Measurements from ENCODE around the gene GSG1L. TPM values are rescaled to one million over a fixed set of nuclear protein-coding genes. Genes with fewer than 3 reads are reported as not detected.

GSG1L gene
- polyA plus RNA-seq, 2 donors: 0.12 to 0.19 TPM

- Histone ChIP-seq H3K4me1 (ENCODE audit: control insufficient read depth in 2 of 2, insufficient read depth in 2 of 2, low read length in 1 of 2) (no peaks in the 10 kb centered on the region), H3K4me3 (ENCODE audit: low read depth in 1 of 2, low read length in 2 of 2) (no peak overlapping the region), H3K36me3 (ENCODE audit: control insufficient read depth in 2 of 2, insufficient read depth in 2 of 2, low read length in 1 of 2) (no peaks in the 10 kb centered on the region), H3K9me3 (ENCODE audit: control insufficient read depth in 2 of 2, insufficient read depth in 1 of 2, low read depth in 1 of 2, low read length in 1 of 2) (no peaks in the 10 kb centered on the region), H3K27ac (ENCODE audit: low read depth in 2 of 2, low read length in 1 of 2) (no peak overlapping the region), H3K27me3 (ENCODE audit: control insufficient read depth in 1 of 2, insufficient read depth in 2 of 2, low read length in 2 of 2) (no peaks in the 10 kb centered on the region)
- 85 to 87% methylated on average over 20 of the region's 20 CpGs for WGBS, 2 donors
These were observed 243.5 kb downstream of the GSG1L start for GRCh38 chr16:27819881-27820610.

DNA sequence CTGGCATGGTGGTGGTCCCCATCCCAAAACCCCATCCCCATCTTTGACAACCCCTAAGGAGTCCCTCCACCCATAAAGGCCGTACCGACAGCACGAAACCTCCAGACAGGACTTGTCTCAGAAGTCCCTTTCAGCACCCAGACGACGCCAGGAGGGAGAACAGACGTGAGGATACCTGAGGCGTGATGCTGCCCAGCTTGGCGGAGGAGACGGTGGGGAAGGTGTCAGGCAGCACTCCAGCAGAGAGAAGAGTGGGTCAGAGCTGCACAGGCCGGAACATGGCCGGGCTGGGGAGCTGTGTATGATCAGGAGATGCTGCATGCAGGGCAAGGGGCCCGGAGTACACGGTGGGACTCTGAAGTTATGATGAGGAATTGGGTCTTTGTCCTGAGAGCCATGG, 244.2 kb downstream of the GSG1L start:
- no peak overlapping the region for H3K27ac ChIP-seq (ENCODE audit: low read depth in 2 of 2, low read length in 1 of 2)
- no peaks in the 10 kb centered on the region for H3K36me3 ChIP-seq (ENCODE audit: control insufficient read depth in 2 of 2, insufficient read depth in 2 of 2, low read length in 1 of 2)
- no peaks in the 10 kb centered on the region for H3K9me3 ChIP-seq (ENCODE audit: control insufficient read depth in 2 of 2, insufficient read depth in 1 of 2, low read depth in 1 of 2, low read length in 1 of 2)
- whole genome bisulfite sequencing, 2 donors: 77% methylated on average over 13 of the region's 13 CpGs
- H3K27me3 ChIP-seq (ENCODE audit: control insufficient read depth in 1 of 2, insufficient read depth in 2 of 2, low read length in 2 of 2): no peaks in the 10 kb centered on the region
- no peak overlapping the region for H3K4me3 ChIP-seq (ENCODE audit: low read depth in 1 of 2, low read length in 2 of 2)
- no peaks in the 10 kb centered on the region for H3K4me1 ChIP-seq (ENCODE audit: control insufficient read depth in 2 of 2, insufficient read depth in 2 of 2, low read length in 1 of 2)

DNA sequence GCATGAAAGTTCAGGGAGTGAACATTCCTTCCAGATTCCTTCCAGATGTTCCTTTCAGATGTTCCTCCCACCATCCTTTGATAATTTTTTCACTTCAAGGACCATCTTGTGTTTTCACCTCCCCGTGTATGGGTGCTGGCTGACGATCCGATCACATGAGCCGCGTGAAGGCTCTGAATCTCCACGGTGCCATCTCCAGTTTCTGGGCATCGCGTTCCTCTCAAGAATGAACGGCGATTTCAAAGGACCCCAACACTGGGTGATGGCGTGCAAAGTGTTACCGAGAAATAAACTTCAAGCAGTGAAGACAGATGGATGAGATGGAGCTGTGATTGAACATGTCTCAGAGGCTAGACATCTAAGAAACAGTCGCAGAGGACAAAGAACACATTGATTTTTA, 245.3 kb downstream of the GSG1L start:
- H3K4me1 ChIP-seq (ENCODE audit: control insufficient read depth in 2 of 2, insufficient read depth in 2 of 2, low read length in 1 of 2): no peaks in the 10 kb centered on the region
- H3K27me3 ChIP-seq (ENCODE audit: control insufficient read depth in 1 of 2, insufficient read depth in 2 of 2, low read length in 2 of 2): no peaks in the 10 kb centered on the region
- H3K36me3 ChIP-seq (ENCODE audit: control insufficient read depth in 2 of 2, insufficient read depth in 2 of 2, low read length in 1 of 2): no peaks in the 10 kb centered on the region
- H3K27ac ChIP-seq (ENCODE audit: low read depth in 2 of 2, low read length in 1 of 2): no peak overlapping the region
- WGBS, 2 donors: 60 to 62% methylated on average over 13 of the region's 13 CpGs
- H3K9me3 ChIP-seq (ENCODE audit: control insufficient read depth in 2 of 2, insufficient read depth in 1 of 2, low read depth in 1 of 2, low read length in 1 of 2): no peaks in the 10 kb centered on the region
- H3K4me3 ChIP-seq (ENCODE audit: low read depth in 1 of 2, low read length in 2 of 2): no peak overlapping the region

DNA sequence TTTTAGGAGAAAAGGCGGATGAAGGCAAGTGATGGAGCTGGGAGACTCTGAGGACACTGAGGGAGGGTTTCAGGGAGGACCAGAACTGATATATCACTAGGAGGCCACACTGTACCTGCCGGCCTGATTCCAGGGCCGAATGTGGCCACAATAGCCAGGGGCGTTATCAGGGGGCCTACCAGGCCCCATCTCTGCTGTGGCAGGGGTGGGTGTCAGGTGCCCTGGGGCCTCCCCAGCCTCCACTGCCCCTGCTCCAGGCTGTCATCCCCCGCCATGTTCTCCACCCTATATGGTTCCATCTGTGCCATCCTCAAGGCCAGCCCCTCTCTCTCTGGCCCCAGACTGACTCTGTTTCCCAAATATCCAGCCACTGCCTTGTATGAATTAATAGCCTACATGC, 246.5 kb downstream of the GSG1L start:
- H3K36me3 ChIP-seq (ENCODE audit: control insufficient read depth in 2 of 2, insufficient read depth in 2 of 2, low read length in 1 of 2): no peaks in the 10 kb centered on the region
- WGBS, 2 donors: 84 to 87% methylated on average over 5 of the region's 5 CpGs

GRCh38 chr16:27816561-27816960, 247.0 kb downstream of the GSG1L start:
- Histone ChIP-seq H3K27ac (ENCODE audit: low read depth in 2 of 2, low read length in 1 of 2) (no peak overlapping the region), H3K9me3 (ENCODE audit: control insufficient read depth in 2 of 2, insufficient read depth in 1 of 2, low read depth in 1 of 2, low read length in 1 of 2) (no peaks in the 10 kb centered on the region), H3K36me3 (ENCODE audit: control insufficient read depth in 2 of 2, insufficient read depth in 2 of 2, low read length in 1 of 2) (no peaks in the 10 kb centered on the region), H3K4me3 (ENCODE audit: low read depth in 1 of 2, low read length in 2 of 2) (no peak overlapping the region), H3K4me1 (ENCODE audit: control insufficient read depth in 2 of 2, insufficient read depth in 2 of 2, low read length in 1 of 2) (no peaks in the 10 kb centered on the region), H3K27me3 (ENCODE audit: control insufficient read depth in 1 of 2, insufficient read depth in 2 of 2, low read length in 2 of 2) (no peaks in the 10 kb centered on the region)
- 63 to 66% methylated on average over 5 of the region's 5 CpGs for WGBS, 2 donors

More for the DNA sequence above, 246.5 kb downstream of the GSG1L start:
- Histone ChIP-seq H3K27me3 (ENCODE audit: control insufficient read depth in 1 of 2, insufficient read depth in 2 of 2, low read length in 2 of 2) (no peaks in the 10 kb centered on the region), H3K27ac (ENCODE audit: low read depth in 2 of 2, low read length in 1 of 2) (no peak overlapping the region), H3K4me3 (ENCODE audit: low read depth in 1 of 2, low read length in 2 of 2) (no peak overlapping the region), H3K4me1 (ENCODE audit: control insufficient read depth in 2 of 2, insufficient read depth in 2 of 2, low read length in 1 of 2) (no peaks in the 10 kb centered on the region), H3K9me3 (ENCODE audit: control insufficient read depth in 2 of 2, insufficient read depth in 1 of 2, low read depth in 1 of 2, low read length in 1 of 2) (no peaks in the 10 kb centered on the region)

GRCh38 chr16:27813591-27813990, 249.9 kb downstream of the GSG1L start:
- H3K27me3 ChIP-seq (ENCODE audit: control insufficient read depth in 1 of 2, insufficient read depth in 2 of 2, low read length in 2 of 2): no peaks in the 10 kb centered on the region
- no peak overlapping the region for H3K27ac ChIP-seq (ENCODE audit: low read depth in 2 of 2, low read length in 1 of 2)
- H3K36me3 ChIP-seq (ENCODE audit: control insufficient read depth in 2 of 2, insufficient read depth in 2 of 2, low read length in 1 of 2): no peaks in the 10 kb centered on the region
- H3K4me1 ChIP-seq (ENCODE audit: control insufficient read depth in 2 of 2, insufficient read depth in 2 of 2, low read length in 1 of 2): no peaks in the 10 kb centered on the region
- H3K9me3 ChIP-seq (ENCODE audit: control insufficient read depth in 2 of 2, insufficient read depth in 1 of 2, low read depth in 1 of 2, low read length in 1 of 2): peaks cover 5 to 9% of the 10 kb centered on the region in 2 donors
- no peak overlapping the region for H3K4me3 ChIP-seq (ENCODE audit: low read depth in 1 of 2, low read length in 2 of 2)
- WGBS, 2 donors: 87 to 88% methylated on average over 9 of the region's 9 CpGs

GRCh38 chr16:27811881-27812280, 251.6 kb downstream of the GSG1L start:
- WGBS, 2 donors: 82 to 83% methylated on average over 3 of the region's 3 CpGs
- Histone ChIP-seq H3K4me3 (ENCODE audit: low read depth in 1 of 2, low read length in 2 of 2) (no peak overlapping the region), H3K27ac (ENCODE audit: low read depth in 2 of 2, low read length in 1 of 2) (no peak overlapping the region), H3K27me3 (ENCODE audit: control insufficient read depth in 1 of 2, insufficient read depth in 2 of 2, low read length in 2 of 2) (no peaks in the 10 kb centered on the region), H3K4me1 (ENCODE audit: control insufficient read depth in 2 of 2, insufficient read depth in 2 of 2, low read length in 1 of 2) (no peaks in the 10 kb centered on the region), H3K9me3 (ENCODE audit: control insufficient read depth in 2 of 2, insufficient read depth in 1 of 2, low read depth in 1 of 2, low read length in 1 of 2) (peaks cover 5 to 9% of the 10 kb centered on the region in 2 donors), H3K36me3 (ENCODE audit: control insufficient read depth in 2 of 2, insufficient read depth in 2 of 2, low read length in 1 of 2) (no peaks in the 10 kb centered on the region)

GRCh38 chr16:27806986-27807385, 256.5 kb downstream of the GSG1L start:
- Histone ChIP-seq H3K27me3 (ENCODE audit: control insufficient read depth in 1 of 2, insufficient read depth in 2 of 2, low read length in 2 of 2) (no peaks in the 10 kb centered on the region), H3K36me3 (ENCODE audit: control insufficient read depth in 2 of 2, insufficient read depth in 2 of 2, low read length in 1 of 2) (no peaks in the 10 kb centered on the region), H3K4me1 (ENCODE audit: control insufficient read depth in 2 of 2, insufficient read depth in 2 of 2, low read length in 1 of 2) (no peaks in the 10 kb centered on the region), H3K27ac (ENCODE audit: low read depth in 2 of 2, low read length in 1 of 2) (no peak overlapping the region), H3K9me3 (ENCODE audit: control insufficient read depth in 2 of 2, insufficient read depth in 1 of 2, low read depth in 1 of 2, low read length in 1 of 2) (peaks cover 5 to 9% of the 10 kb centered on the region in 2 donors), H3K4me3 (ENCODE audit: low read depth in 1 of 2, low read length in 2 of 2) (no peak overlapping the region)
- 43 to 53% methylated on average over 5 of the region's 5 CpGs for WGBS, 2 donors

- H3K27me3 ChIP-seq (ENCODE audit: control insufficient read depth in 1 of 2, insufficient read depth in 2 of 2, low read length in 2 of 2): no peaks in the 10 kb centered on the region
- H3K4me3 ChIP-seq (ENCODE audit: low read depth in 1 of 2, low read length in 2 of 2): no peak overlapping the region
- no peaks in the 10 kb centered on the region for H3K4me1 ChIP-seq (ENCODE audit: control insufficient read depth in 2 of 2, insufficient read depth in 2 of 2, low read length in 1 of 2)
- no peaks in the 10 kb centered on the region for H3K36me3 ChIP-seq (ENCODE audit: control insufficient read depth in 2 of 2, insufficient read depth in 2 of 2, low read length in 1 of 2)
- no peak overlapping the region for H3K27ac ChIP-seq (ENCODE audit: low read depth in 2 of 2, low read length in 1 of 2)
- H3K9me3 ChIP-seq (ENCODE audit: control insufficient read depth in 2 of 2, insufficient read depth in 1 of 2, low read depth in 1 of 2, low read length in 1 of 2): peaks cover 5 to 9% of the 10 kb centered on the region in 2 donors
These were observed 257.1 kb downstream of the GSG1L start for GRCh38 chr16:27806388-27806787.

- H3K27ac ChIP-seq (ENCODE audit: low read depth in 2 of 2, low read length in 1 of 2): no peak overlapping the region
- no peaks in the 10 kb centered on the region for H3K27me3 ChIP-seq (ENCODE audit: control insufficient read depth in 1 of 2, insufficient read depth in 2 of 2, low read length in 2 of 2)
- H3K4me1 ChIP-seq (ENCODE audit: control insufficient read depth in 2 of 2, insufficient read depth in 2 of 2, low read length in 1 of 2): no peaks in the 10 kb centered on the region
- no peaks in the 10 kb centered on the region for H3K36me3 ChIP-seq (ENCODE audit: control insufficient read depth in 2 of 2, insufficient read depth in 2 of 2, low read length in 1 of 2)
- 56 to 66% methylated on average over 5 of the region's 5 CpGs for WGBS, 2 donors
- H3K4me3 ChIP-seq (ENCODE audit: low read depth in 1 of 2, low read length in 2 of 2): no peak overlapping the region
- H3K9me3 ChIP-seq (ENCODE audit: control insufficient read depth in 2 of 2, insufficient read depth in 1 of 2, low read depth in 1 of 2, low read length in 1 of 2): peaks cover 5 to 9% of the 10 kb centered on the region in 2 donors
These were observed 257.6 kb downstream of the GSG1L start for GRCh38 chr16:27805828-27806351.

All from esophagus (tissue), 2 donors.